NCI-H2196 (cell line): ENCODE data around the gene COX6A1.

Experiments used
- DNase-seq: peaks from one replicate; lab custom pipeline; 2025; ENCODE audit not compliant: unreplicated experiment; lab: John Stamatoyannopoulos, UW

Gene COX6A1

DNA sequence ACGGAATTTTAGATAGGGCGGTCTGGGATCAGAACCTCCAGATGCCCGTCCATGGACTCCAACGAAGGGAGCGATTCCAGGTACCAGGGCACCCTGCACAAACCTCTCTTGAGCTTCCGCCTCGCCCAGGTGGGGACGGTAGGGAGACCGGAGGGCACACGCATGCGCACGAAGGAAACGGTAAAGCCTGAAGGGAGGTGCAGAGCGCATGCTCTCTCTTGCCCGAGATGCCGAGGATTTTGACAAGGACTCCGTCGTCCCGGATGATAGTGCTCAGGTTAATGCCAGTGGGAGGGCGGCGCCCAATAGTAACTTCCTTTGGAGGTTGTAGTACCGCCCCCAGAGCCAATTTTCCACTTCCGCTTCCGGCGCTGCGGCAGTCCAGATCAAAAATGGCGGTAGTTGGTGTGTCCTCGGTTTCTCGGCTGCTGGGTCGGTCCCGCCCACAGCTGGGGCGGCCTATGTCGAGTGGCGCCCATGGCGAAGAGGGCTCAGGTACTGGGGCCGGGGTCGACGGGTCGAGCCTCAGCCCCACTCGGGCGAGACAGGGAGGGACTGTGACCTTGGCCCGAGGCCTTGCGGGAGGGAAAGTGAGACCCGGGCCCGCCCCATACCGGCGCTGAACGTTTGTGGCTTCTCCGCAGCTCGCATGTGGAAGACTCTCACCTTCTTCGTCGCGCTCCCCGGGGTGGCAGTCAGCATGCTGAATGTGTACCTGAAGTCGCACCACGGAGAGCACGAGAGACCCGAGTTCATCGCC is at the start of gene COX6A1:
TSS of gene COX6A1 (plus strand) at position 379 of the 760 bp plus-strand sequence. CDS start at position 393, 14 bp downstream.
- DNase-seq, result peak; percentile 99

DNA sequence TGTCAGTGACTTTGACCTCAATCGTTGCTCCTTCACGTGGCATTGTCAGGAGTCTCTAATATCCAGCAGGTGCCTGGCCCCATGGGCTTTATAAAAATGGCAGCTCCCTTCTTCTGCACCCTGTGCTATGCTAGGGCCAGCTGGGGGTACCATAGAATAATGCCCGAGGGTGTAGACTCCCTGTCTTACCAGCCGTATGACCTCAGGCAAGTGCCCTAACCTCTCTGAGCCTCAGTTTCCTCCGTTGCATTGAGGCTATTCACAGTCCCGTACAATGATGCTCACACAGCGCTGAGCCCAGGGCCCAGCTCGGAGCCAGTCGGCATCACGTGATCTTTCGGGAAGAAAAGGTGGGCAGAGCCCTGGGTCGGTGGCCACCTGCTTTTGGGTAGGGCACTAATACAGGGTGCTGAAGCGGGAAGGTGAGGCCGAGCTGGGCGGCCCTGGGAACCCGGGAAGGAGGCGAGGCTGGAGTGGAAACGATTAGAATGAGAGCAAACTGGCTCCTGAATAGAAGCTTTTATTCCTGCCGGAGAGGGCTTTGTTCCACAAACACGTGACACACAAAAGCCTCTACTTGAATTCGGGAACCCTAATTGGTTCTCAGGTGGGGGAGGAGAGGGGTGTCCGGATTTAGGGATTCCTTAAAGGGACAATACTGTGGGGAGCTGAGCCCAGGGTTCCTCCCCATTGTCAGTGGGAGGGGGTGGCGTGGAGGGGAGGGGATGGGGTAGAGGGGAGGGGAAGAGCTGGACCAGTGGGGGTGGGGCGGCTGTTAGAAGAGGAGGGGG is 49.0 kb upstream of the COX6A1 start:
- peak; percentile 68 for DNase-seq

DNA sequence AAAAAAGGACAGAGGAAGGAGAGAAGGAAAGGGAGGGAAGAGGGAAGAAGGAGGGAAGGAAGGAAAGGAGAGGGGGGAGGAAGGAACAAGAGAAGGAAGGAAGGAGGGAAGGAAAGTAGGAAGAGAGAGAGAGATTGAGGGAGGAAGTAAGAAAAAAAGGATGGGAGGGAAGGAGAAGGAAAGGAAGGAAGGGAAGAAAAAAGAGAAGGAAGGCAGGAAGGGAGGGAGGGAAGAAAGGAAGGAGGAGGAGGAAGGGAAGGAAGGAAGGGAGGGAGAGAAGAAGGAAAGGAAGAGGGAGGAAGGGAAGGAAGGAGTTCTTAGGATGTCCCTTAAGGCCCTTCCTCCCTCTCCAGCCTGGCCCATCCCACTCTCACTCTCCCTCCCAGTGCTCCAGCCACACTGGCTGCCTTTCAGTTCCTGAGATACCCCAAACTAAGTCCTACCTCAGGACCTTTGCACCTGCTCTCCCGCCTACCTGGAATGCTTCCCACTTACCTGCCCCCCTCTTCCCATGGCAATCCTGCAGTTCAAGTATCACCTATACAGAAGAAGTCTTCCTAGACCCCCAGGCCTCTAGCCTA is 47.3 kb upstream of the COX6A1 start:
- DNase-seq, result no peak

DNA sequence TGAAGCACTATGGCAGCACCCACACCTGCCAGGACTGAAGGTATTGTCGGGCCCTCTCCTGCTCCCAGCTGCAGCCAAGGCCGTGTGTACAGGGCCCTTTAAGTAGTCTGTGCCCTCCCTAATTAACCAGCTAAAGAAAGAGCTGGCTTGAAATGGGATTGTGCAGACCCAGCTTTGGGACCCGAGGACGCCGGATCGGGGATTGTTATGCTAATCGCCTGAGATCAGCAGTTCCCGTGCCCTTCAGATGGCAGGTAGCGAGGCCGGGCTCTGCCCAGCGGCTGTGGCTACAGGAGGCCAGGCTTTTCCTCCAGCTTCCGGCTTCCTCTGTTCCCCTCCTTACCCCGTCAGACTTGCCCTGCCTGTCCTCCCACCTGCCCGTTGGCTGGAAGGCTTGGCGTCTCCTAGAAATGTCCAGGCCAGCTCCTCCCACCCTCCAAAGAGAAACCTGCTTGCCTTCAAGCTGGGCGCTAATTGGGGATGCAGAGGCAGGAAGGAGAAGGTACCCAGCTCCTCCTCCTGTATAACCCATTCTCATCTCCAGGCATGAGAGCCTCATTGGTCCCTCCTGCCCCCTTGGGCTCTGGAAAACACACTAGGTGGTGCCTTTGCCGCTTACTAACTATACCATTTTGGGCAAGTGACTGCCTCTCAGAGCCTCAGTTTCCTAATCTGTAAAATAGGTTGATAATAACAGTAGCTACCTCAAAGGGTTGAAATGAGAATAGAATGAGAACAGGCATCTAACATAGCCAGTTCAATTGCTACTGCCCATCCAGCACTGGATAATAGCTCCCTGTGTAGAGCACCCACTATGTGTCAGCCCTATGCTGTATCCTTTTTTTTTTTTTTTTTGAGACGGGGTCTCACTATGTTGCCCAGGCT is 43.2 kb upstream of the COX6A1 start:
- peak; percentile 47 for DNase-seq

DNA sequence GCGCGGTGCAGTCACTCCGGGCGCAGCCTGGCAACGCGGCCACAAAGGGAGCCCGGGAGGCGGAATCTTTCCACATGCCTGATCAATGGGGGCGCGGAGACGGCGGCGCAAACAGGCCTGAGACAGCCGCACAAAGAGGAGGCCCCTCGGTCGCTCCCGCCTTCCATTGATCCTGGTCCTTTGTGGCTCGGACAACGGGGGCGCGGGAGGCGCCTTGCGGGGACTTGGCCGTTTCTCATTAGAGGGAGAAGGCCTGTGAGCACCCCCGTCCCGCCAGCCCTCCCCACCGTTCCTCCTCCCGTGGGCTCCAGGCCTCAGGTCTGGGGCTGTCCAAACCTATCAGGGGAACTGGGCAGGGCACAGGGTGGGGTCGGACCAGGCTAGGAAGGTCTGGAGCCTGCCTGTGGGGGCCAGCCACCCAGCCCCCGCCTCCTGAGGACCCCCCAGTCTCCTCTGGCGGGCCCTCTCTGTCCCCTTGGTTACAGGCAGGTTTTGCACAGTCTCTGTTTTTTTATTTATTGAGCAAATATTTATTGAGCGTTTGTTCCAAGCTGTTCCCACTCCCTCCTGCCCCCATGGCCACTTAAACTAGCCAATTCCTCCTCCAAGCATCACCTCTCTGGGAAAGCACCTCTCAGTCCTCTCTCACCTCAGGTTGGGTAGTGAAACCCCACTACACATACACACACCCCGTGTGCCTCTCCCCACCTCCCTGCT is 39.9 kb upstream of the COX6A1 start:
- no peak for DNase-seq

- DNase-seq, result no peak
Measured at GRCh38 chr12:120399531-120399930, 38.4 kb upstream of the COX6A1 start.

- DNase-seq, result no peak
Measured at GRCh38 chr12:120402217-120402616, 35.7 kb upstream of the COX6A1 start.

- DNase-seq, result no peak
Measured at GRCh38 chr12:120403869-120404268, 34.0 kb upstream of the COX6A1 start.

DNA sequence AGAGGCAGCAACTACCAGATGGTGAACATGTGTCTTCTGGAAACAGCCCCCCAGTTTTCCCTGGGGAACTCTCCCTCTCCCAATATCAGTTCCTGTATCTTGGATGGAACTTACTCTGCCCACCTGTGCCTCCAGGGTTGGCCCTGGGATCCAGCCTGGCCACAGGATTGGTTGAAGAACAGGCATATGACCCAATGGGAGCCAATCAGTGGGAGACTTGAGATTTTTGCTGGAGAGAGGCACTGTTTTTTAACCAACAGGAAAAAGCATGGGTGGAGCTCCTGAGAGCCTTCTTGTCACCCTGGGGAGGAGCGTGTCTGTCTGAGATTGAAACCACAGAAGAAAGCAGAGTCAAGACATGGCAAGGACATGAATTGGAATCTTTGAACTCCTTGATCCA is 33.6 kb upstream of the COX6A1 start:
- DNase-seq, result no peak

- no peak for DNase-seq
Measured at GRCh38 chr12:120406069-120406468, 31.8 kb upstream of the COX6A1 start.

GRCh38 chr12:120406553-120406952 is 31.4 kb upstream of the COX6A1 start:
- DNase-seq, result no peak

DNA sequence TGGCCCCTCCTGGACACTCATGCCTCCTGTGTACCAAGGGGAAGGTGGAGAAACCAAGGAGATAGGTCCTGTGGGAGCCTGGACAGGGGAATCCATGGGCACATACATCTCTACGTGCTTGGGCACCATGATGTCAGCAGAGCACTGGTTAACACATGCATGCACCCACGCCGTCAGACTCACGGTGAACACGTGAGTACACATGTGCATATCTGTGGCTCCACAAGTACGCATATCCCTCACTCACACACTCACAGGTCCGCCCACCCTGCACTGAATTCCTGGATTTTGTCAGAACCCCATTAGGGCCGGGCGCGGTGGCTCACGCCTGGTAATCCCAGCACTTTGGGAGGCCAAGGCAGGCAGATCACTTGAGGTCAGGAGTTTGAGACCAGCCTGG is 29.1 kb upstream of the COX6A1 start:
- DNase-seq, result no peak

DNA sequence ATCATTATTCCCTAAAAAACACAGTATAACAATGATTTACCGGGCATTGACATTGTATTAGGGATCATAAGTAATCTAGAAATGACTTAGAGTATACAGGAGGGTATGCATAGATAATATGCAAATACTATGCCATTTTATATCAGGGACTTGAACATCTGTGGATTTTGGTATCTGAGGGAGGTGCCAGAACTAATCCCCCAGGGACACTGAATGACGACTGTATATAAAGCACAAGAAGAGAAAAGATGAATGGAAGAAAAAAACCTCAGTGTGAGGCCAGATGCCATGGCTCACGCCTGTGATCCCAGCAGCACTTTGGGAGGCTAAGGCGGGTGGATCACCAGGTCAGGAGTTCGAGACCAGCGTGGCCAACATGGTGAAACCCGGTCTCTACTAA is 25.5 kb upstream of the COX6A1 start:
- no peak for DNase-seq

- DNase-seq, result peak; percentile 29
Measured at GRCh38 chr12:120413901-120414695, 23.8 kb upstream of the COX6A1 start.

- no peak for DNase-seq
Measured at GRCh38 chr12:120416490-120417216, 21.3 kb upstream of the COX6A1 start.

DNA sequence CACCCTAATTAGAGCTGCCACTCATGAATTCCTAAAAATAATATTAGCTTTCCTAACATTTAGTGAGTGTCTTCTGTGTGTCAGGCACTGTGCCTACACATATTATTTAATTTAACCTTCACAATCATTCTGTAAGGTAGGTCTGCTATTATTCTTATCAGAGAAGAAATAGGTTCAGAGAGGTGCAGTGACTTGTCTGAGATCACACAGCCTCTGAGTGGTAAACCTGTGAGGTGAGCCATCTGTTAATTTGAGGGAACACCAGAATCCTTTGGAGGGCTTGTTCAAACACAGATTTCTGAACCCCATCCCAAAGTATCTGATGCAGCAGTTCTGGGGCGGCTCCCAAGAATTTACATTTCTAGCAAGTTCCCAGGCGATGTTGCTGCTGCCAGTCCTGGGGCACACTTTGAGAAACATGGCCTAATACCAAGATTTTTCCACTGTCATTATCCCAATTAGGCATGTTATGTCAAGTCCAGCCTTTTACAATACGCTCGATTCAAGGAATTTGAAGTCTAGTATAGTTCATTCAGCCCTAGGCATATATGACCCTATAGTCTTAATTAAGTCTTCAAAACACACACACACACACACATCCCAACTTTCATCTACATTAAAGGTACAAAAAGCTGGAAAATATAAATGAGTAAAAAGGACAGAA is 19.9 kb upstream of the COX6A1 start:
- no peak for DNase-seq

DNA sequence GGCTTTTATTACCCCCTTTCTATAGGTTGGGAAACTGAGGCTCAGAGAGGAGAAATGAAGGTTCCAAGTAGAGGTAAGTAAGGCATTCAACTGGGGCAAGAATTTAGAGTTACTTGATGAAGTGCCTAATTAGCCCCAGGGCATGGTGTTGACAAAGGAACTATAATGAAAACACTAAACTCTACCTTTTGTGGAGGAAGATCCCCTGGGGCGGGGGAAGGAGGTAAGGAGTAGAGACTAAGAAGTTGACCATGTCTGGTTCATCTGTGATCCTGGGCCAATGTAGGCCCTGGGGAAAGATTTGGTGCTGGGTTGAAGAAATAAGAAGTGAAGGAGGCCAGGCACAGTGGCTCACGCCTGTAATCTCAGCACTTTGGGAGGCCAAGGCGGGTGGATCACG is 16.2 kb upstream of the COX6A1 start:
- DNase-seq, result no peak

DNA sequence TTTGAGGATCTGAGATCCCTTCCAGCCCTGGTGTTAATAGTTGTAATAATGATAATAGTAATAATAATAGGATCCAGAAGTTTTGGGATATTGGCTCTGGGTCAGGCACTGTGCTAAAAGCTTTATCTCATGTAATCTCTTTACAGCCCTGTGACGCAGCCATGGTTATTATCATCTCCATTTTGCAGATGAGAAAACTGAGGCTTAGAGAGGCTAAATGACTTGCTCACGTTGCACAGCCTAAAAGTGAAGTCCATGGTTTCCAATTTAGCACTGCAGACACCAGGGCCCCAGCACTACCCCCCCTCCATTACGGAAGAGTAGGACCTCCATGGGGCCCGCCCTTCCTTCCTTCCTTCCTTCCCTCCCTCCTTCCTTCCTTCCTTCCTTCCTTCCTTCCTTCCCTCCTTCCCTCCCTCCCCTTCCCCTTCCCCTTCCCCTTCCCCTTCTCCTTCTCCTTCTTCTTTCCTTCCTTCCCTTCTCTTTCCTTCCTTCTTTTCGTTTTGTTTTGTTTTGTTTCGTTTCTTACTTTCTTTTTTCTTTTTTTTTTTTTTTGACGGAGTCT is 14.9 kb upstream of the COX6A1 start:
- no peak for DNase-seq
